HUES48 (cell line): Measurements from ENCODE around the gene MTOR.
A peak's percentile ranks its signal among the peaks of the same experiment; 100 is the strongest.
"Not testable (repeated sequence)": the region's sequence is repeated elsewhere in the genome, so short reads cannot be mapped to it uniquely, and the experiment has no call there.

Source experiments
- H3K27ac ChIP-seq: one replicate; pipeline ENCODE4 v1.7.0; 2013; ENCODE audit warnings: low read depth, low read length, inconsistent platforms
- H3K27me3 ChIP-seq: 2 replicates; pipeline ENCODE4 v1.6.1; 2013; ENCODE audit warnings: mild to moderate bottlenecking, low read length; ENCODE audit not compliant: control insufficient read depth, insufficient read depth
- H3K36me3 ChIP-seq: 2 replicates; pipeline ENCODE4 v1.6.1; 2013; ENCODE audit warnings: low read length; ENCODE audit not compliant: control insufficient read depth, insufficient read depth
- H3K4me1 ChIP-seq: 2 replicates; pipeline ENCODE4 v1.6.1; 2013; ENCODE audit warnings: mild to moderate bottlenecking, low read length; ENCODE audit not compliant: control insufficient read depth, insufficient read depth
- H3K4me3 ChIP-seq: 2 replicates; pipeline ENCODE4 v1.5.1; 2013; ENCODE audit warnings: mild to moderate bottlenecking, low read depth, low read length
- H3K9ac ChIP-seq: 2 replicates; pipeline ENCODE4 v1.6.1; 2013; ENCODE audit warnings: mild to moderate bottlenecking, low read depth, low read length, moderate library complexity
- H3K9me3 ChIP-seq: 2 replicates; pipeline ENCODE4 v1.6.1; 2013; ENCODE audit warnings: low read length; ENCODE audit not compliant: control insufficient read depth, insufficient read depth

The MTOR gene

DNA sequence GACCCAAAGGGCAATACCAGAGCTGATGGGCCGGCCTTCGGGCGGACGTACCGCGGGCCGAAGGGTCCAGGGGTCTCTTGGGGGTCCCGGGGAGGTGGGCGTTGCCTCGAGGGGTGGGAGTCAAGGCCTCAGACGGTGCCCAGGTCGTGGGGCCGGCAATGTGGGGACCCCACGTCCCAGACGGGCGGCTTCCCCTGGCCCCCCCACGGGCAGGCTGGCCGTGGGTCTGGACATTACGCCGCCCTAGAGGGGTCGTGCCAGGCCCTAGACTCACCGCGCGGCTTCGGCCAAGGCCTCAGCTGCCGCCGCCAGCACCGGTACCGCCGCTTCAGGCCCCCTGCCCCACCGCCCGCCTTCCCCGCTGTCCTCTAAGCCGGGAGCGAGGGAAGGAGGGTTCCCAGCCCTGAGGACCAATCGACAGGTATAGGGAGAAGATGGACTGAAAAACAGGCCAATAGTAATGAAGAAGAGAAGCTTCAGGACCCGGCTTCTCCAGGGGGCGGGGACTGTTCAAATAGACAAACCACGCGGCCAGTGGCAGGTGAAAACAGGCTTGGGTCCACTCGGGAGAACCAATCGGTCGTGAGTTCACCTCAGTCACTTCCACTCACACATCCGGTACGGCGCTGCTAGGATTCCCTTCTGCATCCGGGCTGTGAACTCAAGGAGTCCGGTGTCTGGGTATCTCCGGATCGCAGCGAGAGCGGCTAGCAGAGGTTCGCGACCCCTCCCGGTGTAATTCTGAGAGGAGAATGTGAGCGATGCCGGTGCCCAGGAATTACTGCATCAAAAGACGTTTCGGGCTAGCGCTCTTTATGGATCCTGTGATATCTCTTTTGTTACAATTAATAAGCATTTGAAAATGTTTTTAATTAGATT is at the start of gene MTOR:
TSS of gene MTOR (minus strand) at position 381 of the 879 bp plus-strand sequence. CDS start 3,142 bp downstream, outside the sequence.
- Histone ChIP-seq H3K27me3 (no peaks in the 10 kb centered on the region), H3K9me3 (no peaks in the 10 kb centered on the region), H3K27ac (peak within 1 kb of the TSS; percentile 73), H3K9ac (peak within 1 kb of the TSS; percentile 54), H3K4me3 (peak within 1 kb of the TSS; percentile 80), H3K4me1 (0 out of 2 replicates have a peak, but pooled peaks cover 3% of the 10 kb centered on the region), H3K36me3 (peaks cover 25% of the 10 kb centered on the region)

DNA sequence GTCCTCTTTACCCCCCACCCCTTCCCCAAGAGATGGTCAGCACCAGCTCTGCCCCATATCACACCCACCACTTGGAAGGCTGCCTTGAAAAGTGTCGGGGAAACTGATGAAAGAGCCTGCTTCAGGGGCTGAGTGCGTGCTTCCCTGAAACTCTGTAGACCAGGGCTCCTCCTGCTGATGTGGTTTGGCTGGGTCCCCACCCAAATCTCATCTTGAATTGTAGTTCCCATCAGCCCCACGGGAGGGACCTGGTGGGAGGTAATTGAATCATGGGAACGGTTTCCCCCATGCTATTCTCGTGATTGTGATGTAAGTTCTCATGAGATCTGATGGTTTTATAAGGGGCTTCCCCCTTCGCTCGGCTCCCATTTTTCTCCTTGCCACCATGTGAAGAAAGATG is 47.0 kb upstream of the MTOR start:
- H3K4me1 ChIP-seq = peaks cover 11% of the 10 kb centered on the region; the same call in 1 of the 2 replicates
- H3K36me3 ChIP-seq = no peaks in the 10 kb centered on the region
- no peaks in the 10 kb centered on the region for H3K27me3 ChIP-seq
- no peak overlapping the region for H3K4me3 ChIP-seq
- H3K27ac ChIP-seq = no peak overlapping the region
- H3K9ac ChIP-seq = no peak overlapping the region
- no peaks in the 10 kb centered on the region for H3K9me3 ChIP-seq

DNA sequence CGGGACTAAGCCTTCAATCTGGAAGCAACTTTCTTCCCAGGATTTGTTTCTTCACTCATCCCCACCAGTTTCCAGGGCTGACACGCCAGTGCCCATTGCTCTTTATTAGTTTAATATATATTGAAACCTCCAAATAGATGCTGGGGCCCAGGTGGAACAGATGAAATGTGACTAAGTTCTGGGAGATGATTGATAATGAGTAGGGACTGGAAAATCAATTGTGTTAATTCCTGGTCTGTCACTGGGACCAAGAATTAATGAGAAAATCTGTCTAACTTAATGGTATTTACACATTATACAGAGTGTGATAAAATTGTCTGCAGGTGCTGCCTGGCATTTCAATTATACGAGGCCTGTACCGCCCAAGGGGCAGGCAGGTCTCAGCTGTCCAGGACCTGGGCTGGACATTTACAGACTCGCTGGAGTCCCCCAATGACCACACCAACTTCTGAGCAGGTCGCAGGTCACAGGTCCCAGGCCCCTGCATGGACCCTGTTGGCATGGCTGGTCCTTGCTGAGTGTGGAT is 46.4 kb upstream of the MTOR start:
- no peak overlapping the region for H3K9ac ChIP-seq
- no peaks in the 10 kb centered on the region for H3K36me3 ChIP-seq
- H3K27me3 ChIP-seq = no peaks in the 10 kb centered on the region
- H3K27ac ChIP-seq = no peak overlapping the region
- H3K4me3 ChIP-seq = no peak overlapping the region
- H3K4me1 ChIP-seq = peaks cover 11% of the 10 kb centered on the region; the same call in 1 of the 2 replicates
- H3K9me3 ChIP-seq = no peaks in the 10 kb centered on the region

DNA sequence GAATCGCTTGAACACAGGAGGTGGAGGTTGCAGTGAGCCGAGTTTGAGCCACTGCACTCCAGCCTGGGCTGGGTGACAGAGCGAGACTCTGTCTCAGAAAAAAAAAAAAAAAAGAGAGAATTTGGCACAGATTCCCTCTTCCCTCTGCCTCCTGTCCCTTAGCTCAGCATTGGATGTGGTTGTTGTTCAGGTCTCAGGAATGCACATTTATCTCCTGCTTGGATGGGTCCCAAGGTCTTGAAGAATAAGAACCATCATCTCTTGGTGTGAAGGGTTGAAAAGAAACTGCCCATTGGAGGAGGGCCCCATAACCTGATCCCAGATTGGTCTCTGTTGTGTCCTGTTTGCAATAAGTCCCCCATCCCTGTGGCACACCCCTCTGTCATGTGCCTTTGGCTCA is 45.5 kb upstream of the MTOR start:
- H3K36me3 ChIP-seq = no peaks in the 10 kb centered on the region
- H3K27me3 ChIP-seq = no peaks in the 10 kb centered on the region
- no peak overlapping the region for H3K27ac ChIP-seq
- H3K4me3 ChIP-seq = no peak overlapping the region
- no peaks in the 10 kb centered on the region for H3K9me3 ChIP-seq
- no peak overlapping the region for H3K9ac ChIP-seq
- peaks cover 11% of the 10 kb centered on the region; the same call in 1 of the 2 replicates for H3K4me1 ChIP-seq

DNA sequence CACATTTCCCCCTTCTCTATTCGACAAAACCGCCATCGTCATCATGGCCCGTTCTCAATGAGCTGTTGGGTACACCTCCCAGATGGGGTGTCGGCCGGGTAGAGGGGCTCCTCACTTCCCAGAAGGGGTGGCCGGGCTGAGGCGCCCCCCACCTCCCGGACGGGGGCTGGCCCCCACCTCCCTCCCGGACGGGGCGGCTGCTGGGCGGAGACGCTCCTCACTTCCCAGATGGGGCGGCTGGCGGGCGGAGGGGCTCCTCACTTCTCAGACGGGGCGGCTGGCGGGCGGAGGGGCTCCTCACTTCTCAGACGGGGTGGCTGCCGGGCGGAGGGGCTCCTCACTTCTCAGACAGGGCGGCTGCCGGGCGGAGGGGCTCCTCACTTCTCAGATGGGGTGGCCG is 43.2 kb upstream of the MTOR start:
- H3K9me3 ChIP-seq, H3K9ac ChIP-seq, H3K36me3 ChIP-seq, H3K27ac ChIP-seq, H3K4me1 ChIP-seq, H3K27me3 ChIP-seq, H3K4me3 ChIP-seq: not testable (repeated sequence)

DNA sequence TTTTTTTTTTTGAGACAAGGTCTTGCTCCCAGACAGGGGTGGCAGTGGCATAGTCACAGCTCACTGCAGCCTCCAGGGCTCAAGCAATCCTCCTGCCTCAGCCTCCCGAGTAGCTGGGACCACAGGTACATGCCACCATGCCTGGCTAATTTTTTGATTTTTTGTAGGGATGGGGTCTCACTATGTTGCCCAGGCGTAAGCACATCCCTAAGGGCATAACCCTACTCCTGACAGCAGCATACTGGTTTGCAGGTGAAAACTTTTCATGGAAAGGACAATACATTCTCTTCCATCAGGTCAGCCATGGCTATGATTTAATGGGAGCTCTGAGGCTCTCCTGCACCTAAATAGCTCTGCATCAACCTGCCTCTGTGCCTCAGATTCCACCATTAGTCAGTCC is 40.0 kb upstream of the MTOR start:
- H3K27me3 ChIP-seq = no peaks in the 10 kb centered on the region
- no peak overlapping the region for H3K27ac ChIP-seq
- H3K4me1 ChIP-seq = peaks cover 11% of the 10 kb centered on the region; the same call in 1 of the 2 replicates
- no peak overlapping the region for H3K9ac ChIP-seq
- H3K9me3 ChIP-seq = no peaks in the 10 kb centered on the region
- no peaks in the 10 kb centered on the region for H3K36me3 ChIP-seq
- no peak overlapping the region for H3K4me3 ChIP-seq

DNA sequence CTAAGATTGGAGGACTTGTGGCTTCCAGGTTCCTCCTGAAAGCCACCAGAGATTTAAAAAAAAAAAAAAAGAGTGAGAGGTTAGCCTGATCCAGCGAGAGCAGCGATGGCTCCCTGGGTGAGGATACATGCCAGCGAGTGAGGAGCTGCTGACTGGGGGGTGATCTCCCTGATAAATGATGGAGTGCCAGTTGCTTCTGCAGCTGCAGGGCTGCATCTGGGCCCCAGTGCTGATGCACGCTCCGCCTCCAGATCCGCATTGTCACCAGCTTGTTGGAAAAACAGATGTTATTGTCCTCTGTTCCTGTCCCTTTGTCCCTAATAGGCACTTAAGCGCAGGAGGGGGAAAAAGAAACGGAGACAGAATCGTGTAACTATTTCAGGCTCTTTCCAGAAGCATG is 39.2 kb upstream of the MTOR start:
- no peaks in the 10 kb centered on the region for H3K27me3 ChIP-seq
- H3K4me3 ChIP-seq = no peak overlapping the region
- H3K9me3 ChIP-seq = no peaks in the 10 kb centered on the region
- no peak overlapping the region for H3K27ac ChIP-seq
- no peak overlapping the region for H3K9ac ChIP-seq
- H3K36me3 ChIP-seq = no peaks in the 10 kb centered on the region
- H3K4me1 ChIP-seq = peaks cover 11% of the 10 kb centered on the region; the same call in 1 of the 2 replicates

DNA sequence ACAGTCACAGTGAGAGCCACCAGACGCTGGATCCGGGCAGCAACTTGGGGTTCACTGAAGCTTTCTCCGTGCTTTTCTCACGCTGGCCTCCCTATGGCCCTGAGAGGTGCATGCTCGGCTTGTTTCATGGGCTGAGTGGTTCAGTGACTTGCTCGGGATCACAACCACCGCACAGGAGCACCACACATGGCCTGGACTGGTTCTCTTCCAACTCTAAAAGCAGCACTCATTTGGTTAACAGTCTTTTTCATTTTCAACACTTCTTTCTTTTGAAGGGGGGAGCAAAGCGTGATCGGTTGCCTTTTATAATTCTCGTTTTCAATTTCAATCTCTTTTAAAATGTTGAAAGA is 36.8 kb upstream of the MTOR start:
- H3K27ac ChIP-seq = no peak overlapping the region
- peaks cover 11% of the 10 kb centered on the region; the same call in 1 of the 2 replicates for H3K4me1 ChIP-seq
- H3K36me3 ChIP-seq = peaks cover 15% of the 10 kb centered on the region
- no peak overlapping the region for H3K4me3 ChIP-seq
- no peaks in the 10 kb centered on the region for H3K27me3 ChIP-seq
- H3K9ac ChIP-seq = no peak overlapping the region
- no peaks in the 10 kb centered on the region for H3K9me3 ChIP-seq

DNA sequence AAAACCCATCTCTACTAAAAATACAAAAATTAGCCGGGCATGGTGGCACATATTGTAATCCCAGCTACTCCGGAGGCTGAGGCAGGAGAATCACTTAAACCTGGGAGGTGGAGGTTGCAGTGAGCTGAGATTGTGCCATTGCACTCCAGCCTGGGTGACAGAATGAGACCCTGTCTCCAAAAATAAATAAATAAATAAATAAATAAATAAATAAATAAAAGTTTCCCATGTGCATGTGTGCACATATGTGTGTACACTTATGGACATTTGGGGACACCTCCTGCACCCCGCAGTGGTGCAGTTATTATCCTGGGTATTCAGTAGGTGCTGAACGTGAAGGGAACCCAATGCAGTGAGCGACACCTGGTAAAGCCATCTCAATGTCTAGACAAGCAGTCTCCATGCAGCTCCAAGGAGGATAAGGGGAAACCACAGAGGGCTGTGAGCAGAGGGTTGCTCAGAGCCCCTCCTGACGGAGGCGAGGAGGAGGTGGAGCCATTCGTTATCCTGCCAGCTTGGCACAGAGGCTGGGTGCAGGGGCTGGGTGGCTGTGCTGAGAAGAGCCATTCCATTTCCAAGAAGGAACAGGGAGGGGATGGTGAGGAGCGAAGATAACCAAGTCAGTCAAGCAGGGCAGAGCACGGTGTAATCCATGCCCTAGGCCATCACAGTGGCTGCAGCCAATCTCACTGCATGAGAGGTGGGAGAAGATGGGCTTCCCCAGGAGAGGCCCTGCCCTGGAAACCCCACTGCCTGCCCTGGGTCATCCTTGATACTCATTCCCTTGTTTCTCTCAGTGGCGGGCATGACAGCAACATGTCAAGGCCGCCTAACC is 36.3 kb upstream of the MTOR start:
- Histone ChIP-seq H3K27me3 (no peaks in the 10 kb centered on the region), H3K27ac (no peak overlapping the region), H3K4me3 (no peak overlapping the region), H3K9me3 (no peaks in the 10 kb centered on the region), H3K36me3 (peaks cover 15% of the 10 kb centered on the region), H3K9ac (no peak overlapping the region), H3K4me1 (peaks cover 11% of the 10 kb centered on the region; the same call in 1 of the 2 replicates)

DNA sequence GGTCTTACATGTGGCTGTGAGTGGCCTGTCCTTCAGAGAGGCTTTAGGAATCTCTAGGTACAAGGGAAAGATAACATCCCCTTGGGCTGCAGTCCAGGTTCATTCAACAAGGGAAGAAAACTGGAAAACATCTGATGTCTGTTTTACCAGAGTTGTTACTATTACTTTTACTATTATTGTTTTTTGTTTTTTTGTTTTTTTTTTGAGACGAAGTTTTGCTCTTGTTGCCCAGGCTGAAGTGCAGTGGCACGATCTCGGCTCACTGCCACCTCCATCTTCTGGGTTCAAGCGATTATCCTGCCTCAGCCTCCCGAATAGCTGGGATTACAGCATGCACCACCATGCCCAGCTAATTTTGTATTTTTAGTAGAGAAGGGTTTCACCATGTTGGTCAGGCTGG is 35.4 kb upstream of the MTOR start:
- H3K27me3 ChIP-seq, H3K27ac ChIP-seq, H3K4me3 ChIP-seq, H3K9ac ChIP-seq, H3K9me3 ChIP-seq: not testable (repeated sequence)
- Histone ChIP-seq H3K36me3 (peaks cover 18% of the 10 kb centered on the region), H3K4me1 (peaks cover 11% of the 10 kb centered on the region; the same call in 1 of the 2 replicates)
